Mesenchymal stem cell (in vitro differentiated cells and primary cell): Measurements from ENCODE around the gene FCHO1.
A peak's percentile ranks its signal among the peaks of the same experiment; 100 is the strongest.

Experiments
- DNase-seq: peaks from one replicate; pipeline ENCODE4 v3.0.0-alpha.2; 2013
- H2AFZ ChIP-seq: one replicate; pipeline ENCODE4 v1.6.1; 2013; ENCODE audit warnings: low read depth, mild to moderate bottlenecking, control low read depth, inconsistent platforms, low read length, moderate library complexity
- H2AK5ac ChIP-seq: 2 replicates; pipeline ENCODE4 v1.6.1; 2013; ENCODE audit warnings: low read length, moderate library complexity, mild to moderate bottlenecking, inconsistent platforms; ENCODE audit not compliant: severe bottlenecking
- H2BK120ac ChIP-seq: one replicate; pipeline ENCODE4 v1.6.1; 2013; ENCODE audit warnings: low read depth, mild to moderate bottlenecking, inconsistent platforms, low read length, moderate library complexity
- H2BK12ac ChIP-seq, 2 experiments: one replicate each; pipeline ENCODE4 v1.6.1; 2013; ENCODE audit warnings: inconsistent platforms in 2 of 2, low read length in 2 of 2, mild to moderate bottlenecking in 2 of 2, moderate library complexity in 2 of 2, control low read depth in 1 of 2
- H2BK15ac ChIP-seq: one replicate; pipeline ENCODE4 v1.6.1; 2013; ENCODE audit warnings: mild to moderate bottlenecking, low read depth, inconsistent platforms; ENCODE audit not compliant: poor library complexity, severe bottlenecking
- H2BK5ac ChIP-seq: 2 replicates; pipeline ENCODE4 v1.6.1; 2013; ENCODE audit warnings: low read depth, mild to moderate bottlenecking, low read length, control low read depth, inconsistent platforms; ENCODE audit not compliant: poor library complexity, severe bottlenecking
- H3K14ac ChIP-seq, 2 experiments: one replicate each; pipeline ENCODE4 v1.6.1; 2013; ENCODE audit warnings: inconsistent platforms in 2 of 2, low read length in 2 of 2, control low read depth in 1 of 2, mild to moderate bottlenecking in 1 of 2, moderate library complexity in 1 of 2
- H3K18ac ChIP-seq, 2 experiments: one replicate each; pipeline ENCODE4 v1.6.1; 2013; ENCODE audit warnings: inconsistent platforms in 2 of 2, low read length in 2 of 2, control low read depth in 1 of 2, low read depth in 1 of 2, mild to moderate bottlenecking in 1 of 2
- H3K23ac ChIP-seq, 2 experiments: one replicate each; pipeline ENCODE4 v1.6.1; 2013; ENCODE audit warnings: inconsistent platforms in 2 of 2, low read length in 2 of 2, mild to moderate bottlenecking in 2 of 2, moderate library complexity in 2 of 2, control low read depth in 1 of 2
- H3K27ac ChIP-seq: 2 replicates; pipeline ENCODE4 v1.5.1; 2013; ENCODE audit warnings: mild to moderate bottlenecking, moderate library complexity, low read length, control low read depth, inconsistent platforms; ENCODE audit not compliant: poor library complexity, severe bottlenecking
- H3K27me3 ChIP-seq, 2 experiments: 2 replicates each; pipeline versions ENCODE4 v1.6.1 to v1.7.0; 2013; ENCODE audit warnings: low read length in 2 of 2, mild to moderate bottlenecking in 2 of 2, moderate library complexity in 2 of 2, control low read depth in 1 of 2, inconsistent platforms in 1 of 2; ENCODE audit not compliant: control insufficient read depth in 1 of 2, insufficient read depth in 1 of 2
- H3K36me3 ChIP-seq, 2 experiments: 2 replicates each; pipeline versions ENCODE4 v1.6.1 to v1.7.0; 2013; ENCODE audit warnings: low read length in 2 of 2, control low read depth in 1 of 2, inconsistent platforms in 1 of 2, low read depth in 1 of 2, mild to moderate bottlenecking in 1 of 2; ENCODE audit not compliant: insufficient read depth in 2 of 2, control insufficient read depth in 1 of 2
- H3K4ac ChIP-seq, 2 experiments: one replicate each; pipeline ENCODE4 v1.6.1; 2013; ENCODE audit warnings: inconsistent platforms in 2 of 2, low read length in 2 of 2, mild to moderate bottlenecking in 2 of 2, moderate library complexity in 2 of 2, control low read depth in 1 of 2, low read depth in 1 of 2
- H3K4me1 ChIP-seq: 2 replicates; pipeline ENCODE4 v1.6.1; 2013; ENCODE audit warnings: low read depth, low read length, control low read depth; ENCODE audit not compliant: control insufficient read depth, insufficient read depth
- H3K4me2 ChIP-seq: 2 replicates; pipeline ENCODE4 v1.6.1; 2013; ENCODE audit warnings: low read length, mild to moderate bottlenecking, inconsistent platforms; ENCODE audit not compliant: poor library complexity, severe bottlenecking
- H3K4me3 ChIP-seq, 2 experiments: 2 replicates each; pipeline versions ENCODE4 v1.5.1 to v1.7.0; 2013; ENCODE audit warnings: low read length in 2 of 2, mild to moderate bottlenecking in 2 of 2, control low read depth in 1 of 2, low read depth in 1 of 2; ENCODE audit not compliant: insufficient read depth in 1 of 2
- H3K79me1 ChIP-seq: replicated peaks from 2 replicates; pipeline ENCODE4 v1.6.1; 2013; ENCODE audit warnings: mild to moderate bottlenecking, control low read depth, low read length, inconsistent platforms; ENCODE audit not compliant: poor library complexity, severe bottlenecking
- H3K9ac ChIP-seq: 2 replicates; pipeline ENCODE4 v1.7.0; 2013; ENCODE audit warnings: mild to moderate bottlenecking, low read length, moderate library complexity
- H3K9me3 ChIP-seq: 2 replicates; pipeline ENCODE4 v1.7.0; 2013; ENCODE audit warnings: mild to moderate bottlenecking, low read length; ENCODE audit not compliant: control insufficient read depth
- H4K8ac ChIP-seq: one replicate; pipeline ENCODE4 v1.6.1; 2013; ENCODE audit warnings: inconsistent platforms, mild to moderate bottlenecking, low read length, moderate library complexity
- H4K91ac ChIP-seq: one replicate; pipeline ENCODE4 v1.6.1; 2013; ENCODE audit warnings: mild to moderate bottlenecking, low read length, inconsistent platforms
- WGBS: methylation state at CpG from one replicate; pipeline ENCODE4 v1.1.7; 2013; ENCODE audit warnings: mixed read lengths; 5-methylcytosine and 5-hydroxymethylcytosine counted together

The FCHO1 gene

DNA sequence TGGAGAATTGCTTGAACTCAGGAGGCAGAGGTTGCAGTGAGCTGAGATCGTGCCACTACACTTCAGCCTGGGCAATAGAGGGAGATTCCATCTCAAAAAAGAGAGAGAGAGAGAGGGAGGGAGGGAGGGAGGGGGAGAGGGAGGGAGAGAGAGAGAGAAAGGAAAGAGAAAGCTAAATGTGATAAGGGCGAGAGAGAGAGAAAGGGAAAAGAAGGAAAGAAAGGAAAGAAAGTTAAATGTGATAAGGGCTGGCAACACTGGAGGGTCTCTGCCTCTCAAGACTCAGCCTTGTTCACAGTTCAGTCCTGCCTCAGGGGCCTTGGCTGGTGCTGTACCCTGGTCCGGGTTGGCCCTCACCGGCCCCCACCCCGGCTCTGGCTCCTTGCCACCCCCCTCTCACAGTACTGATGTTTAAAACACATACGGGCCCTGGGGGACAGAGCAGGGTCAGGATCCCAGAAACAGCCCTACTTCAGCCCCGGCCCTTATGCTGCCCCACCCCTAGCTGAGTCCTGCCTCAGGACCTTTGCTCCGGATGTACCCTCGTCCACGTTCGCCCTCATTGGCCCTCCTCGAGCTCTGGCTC is 28.5 kb upstream of the FCHO1 start:
- Histone ChIP-seq H4K91ac (no peak overlapping the region), H2BK12ac (no peak overlapping the region), H2AK5ac (no peak overlapping the region), H3K79me1 (peaks cover 58% of the 10 kb centered on the region), H2BK120ac (no peak overlapping the region), H3K23ac (no peak overlapping the region), H3K4me1 (peaks cover 24% of the 10 kb centered on the region), H3K9me3 (no peaks in the 10 kb centered on the region), H3K14ac (no peak overlapping the region), H2BK5ac (no peak overlapping the region), H3K27me3 (no peaks in the 10 kb centered on the region), H2BK15ac (no peak overlapping the region), H3K27ac (no peak overlapping the region), H3K36me3 (peaks cover 34 to 59% of the 10 kb centered on the region in 2 experiments), H3K18ac (no peak overlapping the region), H4K8ac (no peak overlapping the region), H3K4me3 (no peak overlapping the region), H2AFZ (no peak overlapping the region), H3K4ac (no peak overlapping the region), H3K4me2 (no peak overlapping the region), H3K9ac (no peak overlapping the region)
- DNase-seq = no peak
- 96% methylated on average over 12 of the region's 12 CpGs for WGBS

DNA sequence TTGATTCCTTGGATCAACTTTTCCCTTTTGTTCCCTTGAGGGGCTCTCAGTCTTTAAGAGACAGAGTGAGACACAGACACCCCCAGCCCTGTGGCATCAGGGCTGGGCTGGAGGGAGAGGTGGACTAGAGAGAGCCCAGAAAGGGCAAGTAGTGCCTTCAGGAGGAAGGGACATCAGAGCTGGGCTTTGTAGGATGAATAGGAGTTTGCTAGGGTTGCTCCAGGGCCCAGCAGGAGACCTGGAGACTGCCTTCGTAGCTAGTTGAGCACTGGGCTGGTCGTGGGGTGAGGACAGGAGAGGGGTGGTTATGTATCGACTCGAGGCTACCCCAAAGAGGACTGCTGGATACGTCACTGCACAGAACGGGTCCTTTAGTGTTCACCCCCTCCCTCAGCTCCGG is 26.6 kb upstream of the FCHO1 start:
- H2BK120ac ChIP-seq = no peak overlapping the region
- no peaks in the 10 kb centered on the region for H3K9me3 ChIP-seq
- no peak overlapping the region for H2BK5ac ChIP-seq
- H3K9ac ChIP-seq = no peak overlapping the region
- H2BK15ac ChIP-seq = no peak overlapping the region
- no peak overlapping the region for H3K23ac ChIP-seq
- no peak overlapping the region for H3K4me3 ChIP-seq
- peaks cover 72% of the 10 kb centered on the region for H3K79me1 ChIP-seq
- no peak overlapping the region for H2AK5ac ChIP-seq
- H4K91ac ChIP-seq = no peak overlapping the region
- H3K18ac ChIP-seq = no peak overlapping the region
- no peak overlapping the region for H2BK12ac ChIP-seq
- no peak overlapping the region for H3K14ac ChIP-seq
- WGBS = 95% methylated on average over 7 of the region's 7 CpGs
- peaks cover 20% of the 10 kb centered on the region for H3K4me1 ChIP-seq
- no peak for DNase-seq
- no peak overlapping the region for H2AFZ ChIP-seq
- H3K36me3 ChIP-seq = peaks cover 53 to 78% of the 10 kb centered on the region in 2 experiments
- H3K4me2 ChIP-seq = no peak overlapping the region
- no peak overlapping the region for H3K4ac ChIP-seq
- H3K27me3 ChIP-seq = no peaks in the 10 kb centered on the region
- H3K27ac ChIP-seq = no peak overlapping the region
- no peak overlapping the region for H4K8ac ChIP-seq

DNA sequence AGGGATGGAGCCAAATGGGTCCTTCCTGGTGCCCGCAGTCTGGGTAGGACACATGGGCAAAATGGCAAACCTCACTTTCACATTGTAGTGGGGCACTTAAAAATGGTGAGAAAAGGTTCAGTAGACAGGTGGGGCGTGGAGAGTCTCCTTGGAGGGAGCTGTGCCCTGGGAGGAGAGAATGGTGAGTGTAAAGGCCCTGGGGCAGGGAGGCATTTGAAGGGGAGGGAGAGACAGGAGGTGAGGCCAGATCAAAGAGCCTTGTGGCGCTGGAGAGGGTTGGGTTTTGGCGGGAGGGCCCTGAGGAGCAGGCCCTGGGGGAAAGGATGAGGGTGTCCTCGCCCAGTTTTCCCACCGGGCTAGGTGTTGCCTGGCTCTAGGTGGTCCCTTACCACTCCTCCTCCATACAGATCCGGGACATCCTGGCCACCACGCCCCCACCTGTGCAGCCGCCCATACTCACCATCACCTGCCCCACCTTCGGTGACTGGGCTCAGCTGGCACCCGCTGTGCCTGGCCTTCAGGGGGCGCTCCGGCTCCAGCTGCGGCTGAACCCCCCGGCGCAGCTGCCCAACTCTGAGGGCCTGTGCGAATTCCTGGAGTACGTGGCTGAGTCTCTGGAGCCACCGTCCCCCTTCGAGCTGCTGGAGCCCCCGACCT is 25.7 kb upstream of the FCHO1 start:
- Histone ChIP-seq H3K4me1 (peaks cover 13% of the 10 kb centered on the region), H3K23ac (no peak overlapping the region), H4K91ac (peak overlapping the region; percentile 29), H2BK15ac (no peak overlapping the region), H2BK12ac (no peak overlapping the region), H2BK5ac (no peak overlapping the region), H3K14ac (no peak overlapping the region), H3K27ac (no peak overlapping the region), H3K9ac (no peak overlapping the region), H3K18ac (no peak overlapping the region), H3K79me1 (peaks cover 69% of the 10 kb centered on the region), H3K4me3 (no peak overlapping the region), H3K36me3 (peaks cover 61 to 84% of the 10 kb centered on the region in 2 experiments), H3K9me3 (no peaks in the 10 kb centered on the region), H3K27me3 (no peaks in the 10 kb centered on the region), H2AK5ac (no peak overlapping the region), H2BK120ac (no peak overlapping the region), H4K8ac (no peak overlapping the region), H3K4ac (no peak overlapping the region), H2AFZ (no peak overlapping the region), H3K4me2 (no peak overlapping the region)
- DNase-seq = no peak
- 92% methylated on average over 19 of the region's 21 CpGs for WGBS

DNA sequence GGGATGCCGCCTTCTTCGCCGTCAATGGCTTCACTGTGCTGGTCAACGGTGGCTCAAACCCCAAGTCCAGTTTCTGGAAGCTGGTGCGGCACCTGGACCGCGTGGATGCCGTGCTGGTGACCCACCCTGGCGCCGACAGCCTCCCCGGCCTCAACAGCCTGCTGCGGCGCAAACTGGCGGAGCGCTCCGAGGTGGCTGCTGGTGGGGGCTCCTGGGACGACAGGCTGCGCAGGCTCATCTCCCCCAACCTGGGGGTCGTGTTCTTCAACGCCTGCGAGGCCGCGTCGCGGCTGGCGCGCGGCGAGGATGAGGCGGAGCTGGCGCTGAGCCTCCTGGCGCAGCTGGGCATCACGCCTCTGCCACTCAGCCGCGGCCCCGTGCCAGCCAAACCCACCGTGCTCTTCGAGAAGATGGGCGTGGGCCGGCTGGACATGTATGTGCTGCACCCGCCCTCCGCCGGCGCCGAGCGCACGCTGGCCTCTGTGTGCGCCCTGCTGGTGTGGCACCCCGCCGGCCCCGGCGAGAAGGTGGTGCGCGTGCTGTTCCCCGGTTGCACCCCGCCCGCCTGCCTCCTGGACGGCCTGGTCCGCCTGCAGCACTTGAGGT is 25.0 kb upstream of the FCHO1 start:
- 97% methylated on average over 59 of the region's 59 CpGs for WGBS
- Histone ChIP-seq H4K91ac (no peak overlapping the region), H3K4ac (no peak overlapping the region), H2BK120ac (no peak overlapping the region), H3K18ac (no peak overlapping the region), H3K9ac (no peak overlapping the region), H3K36me3 (peaks cover 68 to 87% of the 10 kb centered on the region in 2 experiments), H2AK5ac (no peak overlapping the region), H3K14ac (no peak overlapping the region), H3K4me3 (peak overlapping the region in 1 of 2 experiments; percentile 40), H2BK15ac (no peak overlapping the region), H3K79me1 (peaks cover 69% of the 10 kb centered on the region), H2AFZ (no peak overlapping the region), H3K27ac (no peak overlapping the region), H2BK12ac (no peak overlapping the region), H3K27me3 (no peaks in the 10 kb centered on the region), H4K8ac (no peak overlapping the region), H3K9me3 (no peaks in the 10 kb centered on the region), H3K23ac (no peak overlapping the region), H3K4me1 (peaks cover 8% of the 10 kb centered on the region), H3K4me2 (no peak overlapping the region), H2BK5ac (no peak overlapping the region)
- DNase-seq = no peak
